GM19463 (cell line): ENCODE data around the gene GRIA3.
A peak's percentile ranks its signal among the peaks of the same experiment; 100 is the strongest.
"Not testable (repeated sequence)": the region's sequence is repeated elsewhere in the genome, so short reads cannot be mapped to it uniquely, and the experiment has no call there.

Experiments used
- ATAC-seq: cut with Tn5 transposase; IDR thresholded peaks from one replicate; pipeline ENCODE4 v1.9.1; 2021; ENCODE audit warnings: mild to moderate bottlenecking, moderate library complexity; ENCODE audit not compliant: unreplicated experiment

GRIA3 gene

GRCh38 chrX:123513585-123514278, 329.7 kb downstream of the GRIA3 start:
- no peak for ATAC-seq

GRCh38 chrX:123514279-123514640, 330.2 kb downstream of the GRIA3 start:
- ATAC-seq: not testable (repeated sequence)

DNA sequence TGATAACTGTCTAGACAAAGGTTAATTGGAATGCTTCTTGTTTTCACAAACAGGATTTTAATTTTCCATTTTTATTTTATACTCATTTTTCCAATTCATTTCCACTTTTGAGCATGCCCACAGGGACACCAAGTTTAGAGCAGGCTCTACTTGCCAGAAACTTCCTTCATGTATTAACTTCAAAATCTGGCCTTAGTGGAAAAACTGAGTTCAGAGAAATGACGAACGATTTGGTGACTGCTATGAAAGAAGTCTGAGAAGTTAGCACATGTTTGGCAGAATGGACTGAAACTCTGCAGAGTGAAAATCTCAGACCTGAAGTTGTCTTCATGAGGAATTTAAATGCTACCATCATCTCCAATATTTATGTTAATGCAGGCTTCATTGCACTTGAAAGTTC, 334.7 kb downstream of the GRIA3 start:
- ATAC-seq: no peak

DNA sequence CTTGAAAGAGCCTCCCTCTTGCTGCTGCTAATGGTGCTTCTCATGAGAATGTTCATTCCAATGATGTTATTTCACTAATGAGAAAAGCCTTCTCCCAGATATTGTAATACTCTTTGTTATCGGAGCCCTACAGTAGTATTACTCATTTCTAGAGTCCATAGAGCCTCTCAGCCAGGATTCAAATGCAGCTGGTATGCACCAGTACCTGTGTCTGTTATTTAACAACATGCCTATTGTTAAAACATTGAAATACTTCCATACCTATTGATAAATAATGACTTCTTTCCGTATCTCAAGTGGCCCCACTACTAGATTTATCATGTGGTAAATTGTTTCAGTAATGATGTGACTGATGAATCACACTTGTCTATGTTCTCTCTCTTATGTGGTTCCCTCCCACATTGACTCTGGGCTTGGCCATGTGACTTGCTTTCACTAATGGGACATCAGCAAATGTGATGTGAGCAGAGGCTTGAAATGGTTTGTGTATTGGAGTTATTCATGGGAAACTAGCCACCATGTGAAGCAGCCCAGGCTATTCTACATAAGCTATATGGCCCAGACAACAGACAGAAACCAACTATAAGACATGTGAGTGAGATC, 341.1 kb downstream of the GRIA3 start:
- peak; percentile 73 for ATAC-seq

DNA sequence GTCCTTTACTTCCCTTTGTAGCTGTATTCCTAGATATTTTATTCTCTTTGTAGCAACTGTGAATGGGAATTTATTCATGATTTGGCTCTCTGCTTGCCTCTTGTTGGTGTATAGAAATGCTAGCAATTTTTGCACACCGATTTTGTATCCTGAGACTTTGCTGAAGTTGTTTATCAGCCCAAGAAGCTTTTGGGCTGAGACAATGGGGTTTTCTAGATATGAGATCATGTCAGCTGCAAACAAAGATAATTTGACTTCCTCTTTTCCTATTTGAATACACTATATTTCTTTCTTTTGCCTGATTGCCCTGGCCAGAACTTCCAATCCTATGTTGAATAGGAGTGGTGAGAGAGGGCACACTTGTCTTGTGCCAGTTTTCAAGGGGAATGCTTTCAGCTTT, 346.6 kb downstream of the GRIA3 start:
- not testable (repeated sequence) for ATAC-seq
